Left renal cortex interstitium (tissue), 4 donors: ENCODE data around the gene ZNF124. TPM values are rescaled to one million over a fixed set of nuclear protein-coding genes. Genes with fewer than 3 reads are reported as not detected.
"Not testable (repeated sequence)": the region's sequence is repeated elsewhere in the genome, so short reads cannot be mapped to it uniquely, and the experiment has no call there.

Experiments
- DNase-seq, 4 donors: peaks; one replicate each; pipeline ENCODE4 v3.0.0-alpha.2; 2013; ENCODE audit warnings: low read depth in 4 of 4, low spot score in 2 of 4, missing footprints in 1 of 4
- polyA plus RNA-seq, 4 donors: library from polyadenylated mRNA; unstranded; fragments of 120-200 nt; gene quantifications; one replicate each; pipeline ENCODE4 v1.2.1, GENCODE V29; 2013; ENCODE audit not compliant: insufficient read length in 4 of 4

Gene ZNF124
- 10 to 100 TPM; 20.8 to 39.1 (median 27.5) TPM for polyA plus RNA-seq

DNA sequence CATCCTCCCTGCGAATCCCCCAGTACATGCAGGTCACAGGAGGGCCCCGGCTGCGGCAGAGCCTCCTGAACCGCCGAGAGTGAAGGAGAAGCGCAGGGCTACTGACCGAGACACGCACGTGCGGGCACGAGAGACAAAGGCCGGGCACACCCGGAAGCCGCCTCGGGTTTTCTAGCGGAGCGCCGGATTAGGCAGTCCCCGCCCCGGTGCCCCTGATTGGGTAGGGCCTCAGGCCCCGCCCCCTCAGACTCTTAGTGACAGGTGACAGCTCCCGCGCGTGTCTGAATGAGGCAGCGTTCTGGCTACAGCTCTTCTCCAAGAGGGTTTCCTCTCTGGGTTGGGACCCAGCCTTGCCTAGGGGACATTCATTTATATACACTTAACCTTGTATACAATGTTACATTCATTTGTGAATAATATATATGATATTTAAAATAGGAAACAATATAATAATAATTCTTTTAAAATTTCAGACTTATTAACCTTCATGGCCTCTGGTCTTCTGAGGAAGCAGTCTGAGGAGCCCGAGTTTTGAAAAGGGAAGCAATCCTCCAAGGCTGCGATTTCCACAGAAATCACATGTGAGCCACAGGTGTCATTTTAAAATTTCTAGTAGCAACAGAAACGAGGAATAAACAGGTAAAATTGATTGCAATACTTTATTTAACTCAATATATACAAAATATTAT is at the start of gene ZNF124:
Gene ZNF124 (minus strand): TSS at position 146 of the 689 bp plus-strand sequence. CDS start 143 bp downstream, at position 3.
- not testable (repeated sequence) for DNase-seq

DNA sequence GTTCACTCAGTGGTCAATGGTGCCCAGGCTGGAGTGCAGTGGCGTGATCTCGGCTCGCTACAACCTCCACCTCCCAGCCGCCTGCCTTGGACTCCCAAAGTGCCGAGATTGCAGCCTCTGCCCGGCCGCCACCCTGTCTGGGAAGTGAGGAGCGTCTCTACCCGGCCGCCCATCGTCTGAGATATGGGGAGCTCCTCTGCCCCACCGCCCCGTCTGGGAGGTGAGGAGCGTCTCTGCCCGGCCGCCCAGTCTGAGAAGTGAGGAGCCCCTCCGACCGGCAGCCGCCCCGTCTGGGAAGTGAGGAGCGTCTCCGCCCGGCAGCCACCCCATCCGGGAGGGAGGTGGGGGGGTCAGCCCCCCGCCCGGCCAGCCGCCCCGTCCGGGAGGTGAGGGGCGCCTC is 48.5 kb upstream of the ZNF124 start:
- not testable (repeated sequence) for DNase-seq

DNA sequence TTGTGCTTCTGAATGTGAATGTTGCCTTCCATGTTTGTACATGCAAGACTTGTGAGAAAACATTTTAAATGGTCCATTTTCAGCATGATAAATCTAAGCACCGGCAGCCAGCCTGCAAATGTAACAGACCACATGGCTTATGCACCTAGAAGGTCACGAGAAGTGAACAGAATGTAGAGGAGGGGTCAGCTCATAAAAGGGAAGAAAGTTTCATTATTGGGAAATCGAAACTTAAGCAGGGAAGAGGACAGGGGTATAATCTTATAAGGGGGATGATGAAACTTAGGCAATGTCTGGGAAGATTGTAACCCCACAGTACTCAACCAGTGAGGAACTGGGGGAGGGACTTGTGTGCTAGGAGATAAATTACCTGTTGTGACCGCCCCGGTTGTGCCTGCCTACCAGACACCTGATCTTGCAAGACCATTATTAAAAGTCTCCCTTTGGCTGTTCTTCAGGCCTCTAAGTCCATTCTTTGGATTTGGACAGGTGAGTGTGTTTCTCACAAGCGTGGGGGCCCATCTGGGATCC is 46.4 kb upstream of the ZNF124 start:
- no peak for DNase-seq

DNA sequence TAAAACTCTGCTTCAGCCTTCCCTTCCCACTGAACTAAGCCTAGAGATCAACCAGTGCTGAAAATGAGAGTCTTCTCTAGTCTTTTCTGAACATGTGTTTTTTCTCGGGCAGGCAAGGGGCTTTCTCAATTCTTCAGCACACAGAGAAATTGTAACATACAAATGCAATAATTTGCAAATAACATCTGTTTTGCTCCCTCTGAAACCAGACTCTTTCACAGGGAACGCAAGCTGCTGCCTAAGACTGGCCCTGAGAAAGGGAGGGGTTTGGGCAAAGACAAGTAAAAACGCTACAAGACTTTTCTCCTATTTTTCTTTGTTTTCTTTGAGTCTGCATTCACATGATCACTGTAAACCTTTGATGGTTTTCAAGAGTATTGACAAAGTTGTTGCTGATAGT is 44.4 kb upstream of the ZNF124 start:
- DNase-seq: no peak

DNA sequence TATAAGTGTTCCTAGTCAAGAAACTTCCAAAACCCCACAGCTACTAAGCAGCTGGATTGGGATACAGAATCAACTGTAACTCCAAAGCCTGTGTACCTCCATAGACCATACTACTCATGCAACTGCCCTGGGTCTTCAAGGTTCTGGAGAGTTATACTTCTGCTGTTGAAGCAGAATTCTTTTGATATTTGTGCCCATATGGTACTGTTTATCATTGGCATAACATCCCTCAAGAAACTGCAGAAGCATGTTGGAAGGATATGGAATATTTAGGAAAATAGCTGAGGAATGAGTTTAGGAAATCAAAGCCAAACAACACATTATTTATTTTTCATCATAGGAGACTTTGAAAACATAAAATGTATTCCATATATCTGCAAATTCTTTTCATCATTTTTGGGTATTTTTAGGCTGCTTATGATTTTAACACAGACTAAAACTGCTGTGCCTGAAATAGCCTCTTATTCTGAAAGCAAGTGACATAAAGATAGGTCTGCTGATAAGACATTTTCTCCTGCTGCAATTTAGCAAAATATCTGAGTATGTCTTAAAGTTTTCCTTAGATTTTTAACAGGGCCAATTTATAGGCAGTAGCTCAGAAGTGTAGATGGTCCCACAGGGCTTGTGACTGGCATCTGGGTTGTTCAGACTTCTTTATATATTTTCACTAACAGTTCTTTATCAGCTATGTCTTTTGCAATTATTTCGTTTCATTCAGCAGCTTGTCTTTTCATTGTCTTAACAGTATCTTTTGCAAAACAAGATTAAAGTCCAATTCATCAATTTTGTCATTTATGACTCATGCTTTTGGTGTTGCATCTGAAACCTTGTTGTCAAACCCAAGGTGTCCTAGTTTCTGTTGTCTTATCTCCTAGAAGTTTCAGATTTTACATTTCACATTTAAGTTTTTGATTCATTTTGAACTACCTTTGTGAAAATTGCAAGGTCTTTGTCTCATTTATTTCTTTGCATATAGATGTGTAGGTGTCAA is 41.1 kb upstream of the ZNF124 start:
- no peak for DNase-seq

DNA sequence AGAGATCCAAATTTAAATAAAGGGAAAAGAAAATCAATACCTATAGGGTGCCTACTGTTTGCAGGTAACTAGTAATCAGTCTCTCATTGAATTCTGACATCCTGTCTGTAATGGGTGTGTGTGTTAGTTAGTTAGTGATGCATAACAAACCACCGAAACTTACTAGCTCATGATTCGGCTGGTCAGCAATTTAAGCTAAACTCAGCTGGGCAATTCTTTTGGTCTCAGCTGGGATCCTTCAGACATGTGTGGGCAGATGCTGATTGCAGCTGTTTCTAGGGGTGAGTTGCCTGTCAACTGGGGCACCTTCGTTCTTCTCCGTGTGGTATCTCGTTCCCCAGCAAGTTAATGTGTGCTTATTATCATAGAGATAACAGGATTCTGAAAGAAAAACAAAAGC is 40.2 kb upstream of the ZNF124 start:
- DNase-seq: no peak

DNA sequence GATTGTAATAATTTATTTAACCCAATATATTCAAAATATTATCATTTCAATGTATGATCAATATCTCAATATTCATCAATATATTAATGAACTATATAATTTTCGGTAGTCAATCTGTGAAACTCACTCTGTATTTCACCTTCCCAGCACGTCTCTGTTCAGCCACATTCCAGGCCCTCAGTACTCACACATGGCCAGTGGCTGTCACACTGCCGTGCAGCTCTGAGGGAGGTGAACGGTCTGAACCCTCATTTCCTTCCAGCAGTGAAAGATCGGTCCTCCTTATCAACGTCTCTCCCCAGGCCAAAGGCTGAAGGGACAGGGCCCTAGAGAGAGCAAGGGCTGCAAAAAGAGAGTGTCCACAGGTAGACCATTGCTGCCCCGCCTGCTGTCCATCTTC is 39.5 kb upstream of the ZNF124 start:
- no peak for DNase-seq

DNA sequence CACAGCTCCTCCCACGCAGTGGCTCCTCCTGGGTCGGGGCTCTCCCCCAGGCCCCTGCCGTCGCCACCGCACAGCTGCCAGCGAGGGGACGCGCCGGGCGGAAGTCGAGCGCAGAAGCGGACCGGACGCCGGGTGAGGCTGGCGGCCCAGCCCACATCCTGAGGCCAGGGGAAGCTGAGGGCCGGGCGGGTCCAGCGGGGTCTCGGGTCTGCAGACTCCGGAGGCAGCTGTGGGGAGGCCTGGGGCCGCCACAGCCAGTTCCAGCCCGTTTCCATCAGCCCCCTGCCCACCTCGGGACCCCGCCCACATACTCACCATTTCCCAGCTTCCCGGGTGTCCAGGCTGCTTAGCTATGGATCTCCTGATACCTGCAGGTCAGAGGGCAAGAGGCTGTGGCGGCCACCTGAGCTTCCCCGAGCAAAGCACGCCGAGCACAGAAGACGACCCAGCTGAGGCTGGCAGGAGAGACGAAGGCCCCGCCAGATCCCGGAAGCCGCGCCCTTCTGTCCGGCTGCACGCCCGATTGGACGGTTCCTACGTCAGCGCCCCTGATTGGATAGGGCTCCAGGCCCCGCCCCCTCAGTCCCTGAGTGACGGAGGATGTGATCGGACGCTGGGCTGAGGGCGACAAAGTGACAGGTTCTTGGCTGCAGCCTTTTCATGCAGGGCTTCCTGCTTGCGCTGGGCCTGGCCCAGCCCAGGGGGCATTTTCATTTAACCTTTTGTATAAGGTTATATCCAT is 38.7 kb upstream of the ZNF124 start:
- DNase-seq: peak; percentile 75 to 93 (median 84)

DNA sequence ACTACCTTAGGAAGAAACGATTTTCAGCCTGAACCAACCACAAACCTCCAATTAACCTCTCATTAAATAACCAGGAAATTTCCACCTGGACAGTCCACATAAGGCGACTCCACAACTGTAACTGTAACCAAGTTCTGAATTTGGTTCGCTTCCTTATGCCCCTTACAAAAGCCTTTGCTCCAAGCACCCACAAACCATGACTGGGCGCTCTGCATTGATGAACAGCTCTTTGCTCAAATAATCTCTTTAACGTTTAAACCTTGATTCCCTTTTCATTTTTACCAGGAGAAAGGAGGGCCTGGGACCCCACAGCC is 38.2 kb upstream of the ZNF124 start:
- peak in 1 of 4 donors; percentile 32 for DNase-seq

DNA sequence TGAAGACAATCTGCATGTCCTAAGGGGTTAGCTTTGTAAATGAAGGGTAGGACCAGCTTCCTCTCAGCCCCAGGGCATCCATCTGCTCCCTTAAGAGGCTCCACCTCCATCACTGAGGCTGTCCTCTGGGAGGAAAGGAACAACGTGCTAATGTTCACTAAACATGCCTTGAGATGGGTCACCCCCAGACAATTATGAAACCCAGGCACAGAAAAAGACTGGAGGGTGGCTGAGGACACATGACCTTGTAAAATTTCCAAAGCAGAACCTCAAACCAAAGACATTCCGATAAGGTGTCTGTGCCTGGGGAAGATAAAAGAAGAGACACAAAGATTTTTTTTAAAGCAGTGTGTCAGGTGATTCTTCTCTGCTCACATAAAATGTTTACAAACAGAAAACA is 37.6 kb upstream of the ZNF124 start:
- no peak for DNase-seq

DNA sequence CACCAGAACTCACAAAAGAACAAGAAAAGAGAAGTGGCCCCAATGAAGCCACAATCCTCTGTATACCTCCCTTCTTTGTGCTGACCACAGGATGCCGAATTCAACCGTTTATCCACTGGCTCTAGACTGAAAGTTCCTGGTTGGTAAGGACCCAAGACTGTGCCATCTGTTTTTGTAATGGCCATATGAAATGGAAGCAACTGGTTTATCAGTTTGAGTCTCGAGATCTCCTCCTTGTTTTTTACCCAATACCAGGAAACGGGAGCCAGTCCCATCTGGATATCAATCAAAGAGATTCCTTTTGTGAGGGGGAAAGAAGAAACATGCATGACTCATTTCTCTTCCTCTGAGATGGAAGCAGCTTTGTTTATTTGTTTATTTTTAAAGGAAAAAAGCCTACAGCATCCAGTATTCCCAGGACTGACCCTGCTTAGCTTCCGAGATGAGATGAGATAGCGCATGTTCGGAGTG is 32.4 kb upstream of the ZNF124 start:
- no peak for DNase-seq

DNA sequence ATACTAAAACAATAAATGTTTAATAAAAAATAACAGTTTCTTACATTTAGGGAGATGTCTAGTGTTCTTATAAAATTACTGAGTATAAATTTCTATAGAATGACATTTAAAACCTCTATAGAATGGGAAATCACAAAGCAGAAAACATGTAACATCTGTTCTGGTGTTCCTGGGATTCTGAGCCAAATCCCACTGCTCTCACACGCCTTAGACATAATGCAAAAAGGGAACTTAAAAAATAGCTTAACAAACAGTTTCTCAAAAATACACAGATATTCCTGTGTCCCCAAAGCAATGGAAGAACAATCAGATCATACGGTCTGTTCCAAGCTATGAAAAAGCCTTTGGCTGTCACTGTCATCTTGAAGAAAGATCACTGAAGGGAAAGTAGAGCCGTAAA is 27.0 kb upstream of the ZNF124 start:
- no peak for DNase-seq

DNA sequence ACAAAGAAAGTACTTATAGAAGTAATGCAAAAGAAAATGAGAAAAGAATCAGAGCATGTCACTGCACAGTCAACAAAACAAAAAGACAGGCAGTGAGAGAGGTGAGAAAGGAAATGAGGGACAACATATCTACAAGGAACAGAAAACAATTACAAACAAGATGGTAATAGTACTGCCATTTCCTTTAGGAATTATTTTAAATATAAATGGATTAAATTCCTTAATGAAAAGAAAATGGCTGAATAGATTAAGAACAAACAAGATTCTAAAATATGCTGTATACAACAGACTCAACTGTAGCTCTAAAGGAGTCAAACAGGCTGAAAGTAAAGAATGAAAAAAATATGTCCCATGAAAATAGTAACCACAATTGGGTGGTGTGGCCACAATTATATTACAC is 22.1 kb upstream of the ZNF124 start:
- no peak for DNase-seq

DNA sequence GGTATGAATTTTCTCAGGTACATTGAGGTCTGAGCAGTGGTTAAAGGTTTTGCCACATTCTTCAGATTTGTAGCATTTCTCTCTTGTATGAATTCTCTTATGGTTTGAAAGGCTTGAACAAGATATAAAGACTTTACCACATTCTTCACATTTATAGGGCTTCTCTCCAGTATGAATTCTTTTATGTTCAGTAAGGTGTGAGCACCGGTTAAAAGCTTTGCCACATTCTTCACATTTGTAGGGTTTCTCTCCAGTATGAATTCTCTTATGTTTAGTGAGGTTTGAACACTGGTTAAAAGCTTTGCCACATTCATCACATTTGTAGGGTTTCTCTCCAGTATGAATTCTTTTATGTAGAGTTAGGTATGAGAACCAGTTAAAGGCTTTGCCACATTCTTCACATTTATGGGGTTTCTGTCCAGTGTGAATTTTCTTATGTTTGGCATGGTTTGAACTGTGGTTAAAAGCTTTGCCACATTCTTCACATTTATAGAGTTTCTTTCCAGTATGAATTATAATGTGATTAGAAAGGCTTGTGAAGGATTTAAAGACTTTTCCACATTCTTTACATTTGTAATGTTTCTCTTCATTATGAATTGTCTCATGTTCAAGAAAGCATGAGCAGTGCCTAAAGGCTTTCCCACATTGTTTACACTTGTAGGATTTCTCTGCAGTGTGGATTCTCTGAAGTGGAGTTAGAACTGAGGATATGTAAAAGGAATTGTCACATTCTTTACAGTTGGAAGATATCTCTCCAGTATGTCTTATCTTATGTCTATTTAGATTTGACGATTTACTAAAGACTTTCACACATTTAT is 18.4 kb upstream of the ZNF124 start:
- DNase-seq: no peak

DNA sequence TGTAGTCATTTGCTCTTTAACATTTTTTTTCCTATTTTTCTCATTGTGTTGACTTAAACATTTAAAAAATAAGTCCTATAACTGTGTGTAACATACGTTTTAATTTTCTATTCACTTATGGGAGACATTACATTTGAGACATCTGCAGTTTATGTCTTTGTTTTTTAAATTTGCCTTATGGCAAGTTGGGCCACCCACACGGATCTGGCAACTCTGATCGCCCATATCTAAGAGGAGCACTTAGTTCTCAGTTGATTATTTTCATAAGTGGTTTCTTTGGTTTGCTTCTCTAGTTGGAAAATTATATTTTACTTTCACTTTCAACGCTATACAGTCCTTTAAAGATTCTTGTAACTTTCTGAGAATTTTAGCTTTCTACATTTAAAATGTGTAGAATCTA is 13.8 kb upstream of the ZNF124 start:
- no peak for DNase-seq

DNA sequence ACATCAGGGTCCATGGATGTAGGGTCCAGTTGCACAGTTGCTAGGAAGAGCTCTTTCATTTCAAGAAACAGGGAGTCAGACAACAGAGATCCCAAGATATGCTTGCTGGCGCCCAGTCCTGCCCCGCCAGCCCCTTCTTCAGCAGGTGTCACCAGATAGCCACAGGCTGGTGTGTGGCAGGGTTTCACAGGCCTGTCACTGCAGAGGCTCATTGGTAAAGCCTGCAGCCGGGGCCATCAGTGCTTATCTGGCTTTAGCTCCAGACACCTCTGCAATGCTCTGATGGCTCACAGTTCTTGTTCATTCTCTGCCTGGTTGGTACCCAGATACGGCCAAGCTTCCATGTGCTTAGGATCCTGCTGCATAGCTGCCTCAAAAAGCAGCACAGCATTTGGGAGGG is 12.4 kb upstream of the ZNF124 start:
- DNase-seq: no peak

DNA sequence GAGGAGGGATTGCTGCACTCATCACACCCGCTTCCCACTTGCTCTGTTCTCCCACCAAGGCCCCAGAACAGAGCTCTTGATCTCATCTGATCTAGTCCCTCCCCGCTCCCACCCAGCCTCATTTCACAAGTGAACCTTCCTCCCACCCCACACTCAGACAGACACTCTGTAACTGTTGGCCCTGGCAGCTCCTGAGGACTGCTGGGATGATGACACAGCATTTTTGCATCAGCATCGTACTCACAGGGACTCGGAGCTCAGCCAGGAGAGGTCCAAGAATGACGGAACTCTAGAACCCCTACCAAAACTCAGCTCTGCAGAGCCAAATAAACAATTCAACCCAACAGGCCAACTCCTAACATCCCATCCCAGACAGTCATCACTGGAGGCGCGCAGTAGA is 11.2 kb upstream of the ZNF124 start:
- no peak for DNase-seq

DNA sequence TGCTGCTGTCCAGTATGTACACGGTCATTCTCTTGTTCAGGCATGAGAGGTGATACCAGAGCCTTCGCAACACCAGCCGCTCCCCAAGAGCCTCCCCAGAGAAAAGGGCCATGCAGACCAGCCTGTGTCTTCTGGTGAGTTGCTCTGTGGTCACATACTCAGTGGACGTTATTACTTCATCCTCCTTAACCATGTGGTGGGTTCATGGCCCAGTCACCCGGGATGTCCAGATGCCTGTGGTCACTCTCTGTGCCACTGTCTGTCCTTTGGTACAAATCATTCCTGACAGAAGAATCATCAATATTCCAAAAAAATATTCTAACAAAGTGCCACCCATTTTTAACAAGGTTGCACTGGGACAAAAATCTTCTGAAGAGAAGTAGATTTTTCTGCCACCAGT is 8.8 kb upstream of the ZNF124 start:
- DNase-seq: no peak

DNA sequence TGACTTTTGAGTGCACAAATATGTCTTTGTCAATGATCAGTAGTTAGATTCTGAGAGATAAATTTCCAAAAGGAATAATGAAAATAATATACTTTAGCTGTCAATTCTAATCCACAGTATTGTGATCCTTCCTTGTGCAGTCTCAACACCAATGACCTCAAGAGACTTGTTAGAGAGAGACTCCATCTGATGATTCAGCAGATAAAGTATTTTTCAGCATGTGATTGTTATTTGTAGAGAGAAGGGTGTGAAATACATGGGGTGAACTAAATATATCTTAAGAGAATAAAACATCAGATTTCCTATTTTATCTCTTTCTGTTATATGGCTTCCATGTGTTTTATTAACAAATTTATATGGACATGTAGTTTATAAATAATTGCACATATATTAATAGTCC is 5.9 kb upstream of the ZNF124 start:
- no peak for DNase-seq

DNA sequence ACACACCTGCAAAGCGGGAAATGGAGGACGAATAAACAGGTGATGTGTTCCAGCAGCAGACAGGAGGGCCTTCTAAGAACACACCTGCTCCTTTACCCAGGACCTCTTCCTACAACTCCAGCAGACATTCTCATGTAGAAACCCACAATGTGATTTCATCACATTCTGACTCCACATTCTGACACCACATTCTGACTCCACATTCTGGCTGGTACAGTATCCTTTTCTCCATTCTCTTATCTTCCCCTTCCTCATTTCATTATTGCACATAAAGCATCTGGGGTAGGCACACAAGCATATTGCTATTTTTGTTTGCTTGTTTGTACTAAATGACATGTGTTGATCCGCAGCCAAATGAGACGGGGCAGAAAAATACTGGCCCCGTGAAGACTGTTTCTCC is 3.6 kb upstream of the ZNF124 start:
- no peak for DNase-seq
